AG10803 (cell line): ENCODE data around the gene SLCO1B1.
"Not testable (repeated sequence)": the region's sequence is repeated elsewhere in the genome, so short reads cannot be mapped to it uniquely, and the experiment has no call there.

Experiments
- DNase-seq: peaks from one replicate; pipeline ENCODE4 v3.0.0; 2010; ENCODE audit warnings: low read depth
- H3K4me3 ChIP-seq: 2 replicates; pipeline ENCODE4 v1.5.1; 2011; ENCODE audit warnings: mild to moderate bottlenecking, low read length, control low read depth
- CTCF ChIP-seq: conservative IDR thresholded peaks from 2 replicates; pipeline ENCODE4 v1.5.1; 2011; ENCODE audit warnings: mild to moderate bottlenecking, low read length, control low read depth, inconsistent platforms

Gene SLCO1B1

GRCh38 chr12:21129906-21130305 is 1.1 kb upstream of the SLCO1B1 start:
- TF ChIP-seq CTCF, result no peak
- no peak for DNase-seq
- H3K4me3 ChIP-seq, result no peak overlapping the region

- not testable (repeated sequence) for H3K4me3 ChIP-seq, DNase-seq
These were observed 6.5 kb downstream of the SLCO1B1 start for GRCh38 chr12:21137318-21137999.

GRCh38 chr12:21138016-21138415 is 7.0 kb downstream of the SLCO1B1 start:
- H3K4me3 ChIP-seq, result no peak overlapping the region
- no peak for DNase-seq
- TF ChIP-seq CTCF, result no peak

GRCh38 chr12:21144309-21144708 is 13.3 kb downstream of the SLCO1B1 start:
- H3K4me3 ChIP-seq, result no peak overlapping the region
- TF ChIP-seq CTCF, result no peak
- no peak for DNase-seq

- not testable (repeated sequence) for H3K4me3 ChIP-seq, DNase-seq
These were observed 18.9 kb downstream of the SLCO1B1 start for GRCh38 chr12:21149861-21150260.

- no peak for DNase-seq
- TF ChIP-seq CTCF, result no peak
These were observed 20.2 kb downstream of the SLCO1B1 start for GRCh38 chr12:21151184-21151583.

GRCh38 chr12:21155522-21156351 is 24.7 kb downstream of the SLCO1B1 start:
- DNase-seq, result no peak
- H3K4me3 ChIP-seq, result no peak overlapping the region
- no peak for TF ChIP-seq CTCF

More at GRCh38 chr12:21151184-21151583, 20.2 kb downstream of the SLCO1B1 start:
- no peak overlapping the region for H3K4me3 ChIP-seq

GRCh38 chr12:21165048-21165447 is 34.1 kb downstream of the SLCO1B1 start:
- no peak overlapping the region for H3K4me3 ChIP-seq
- no peak for DNase-seq
- TF ChIP-seq CTCF, result no peak
